MM.1S (cell line): ENCODE measurements around the gene AMBRA1.

Source experiments
- DNase-seq: peaks from one replicate; pipeline ENCODE4 v3.0.0-alpha.2; 2015
- H2AFZ ChIP-seq: fragments of 300-600 bp; sonication (generic); 2 replicates; pipeline ENCODE4 v1.6.0; 2016; ENCODE audit warnings: antibody characterized with exemption, low read length
- H3F3A ChIP-seq: fragments of 300-600 bp; sonication (generic); 2 replicates; pipeline ENCODE4 v1.6.1; 2016; ENCODE audit warnings: mild to moderate bottlenecking, antibody characterized with exemption, low read length, moderate library complexity, mixed read lengths; ENCODE audit not compliant: insufficient read depth
- H3K27ac ChIP-seq: fragments of 300-600 bp; sonication (generic); 2 replicates; pipeline ENCODE4 v1.5.1; 2016; ENCODE audit warnings: mild to moderate bottlenecking, low read length
- H3K27me3 ChIP-seq: fragments of 300-600 bp; sonication (generic); replicated peaks from 2 replicates; pipeline ENCODE4 v1.6.0; 2016; ENCODE audit warnings: low read length; ENCODE audit not compliant: insufficient read depth
- H3K36me3 ChIP-seq: fragments of 300-600 bp; sonication (generic); replicated peaks from 2 replicates; pipeline ENCODE4 v1.6.1; 2016; ENCODE audit warnings: mild to moderate bottlenecking, low read length, mixed read lengths; ENCODE audit not compliant: insufficient read depth
- H3K4me1 ChIP-seq: fragments of 300-600 bp; sonication (generic); 2 replicates; pipeline ENCODE4 v1.6.1; 2016; ENCODE audit warnings: low read length, mixed read lengths
- H3K4me2 ChIP-seq: fragments of 300-600 bp; sonication (generic); 2 replicates; pipeline ENCODE4 v1.6.0; 2016; ENCODE audit warnings: low read depth, low read length
- H3K4me3 ChIP-seq: fragments of 300-600 bp; sonication (generic); 2 replicates; pipeline ENCODE4 v1.5.1; 2016; ENCODE audit warnings: low read length, mixed read lengths
- H3K79me2 ChIP-seq: fragments of 300-600 bp; sonication (generic); 2 replicates; pipeline ENCODE4 v1.6.1; 2016; ENCODE audit warnings: mixed run types, low read length, mixed read lengths
- H3K9ac ChIP-seq: fragments of 300-600 bp; sonication (generic); 2 replicates; pipeline ENCODE4 v1.6.1; 2016; ENCODE audit warnings: low read length, mixed read lengths
- H3K9me2 ChIP-seq: fragments of 300-600 bp; sonication (generic); replicated peaks from 2 replicates; pipeline ENCODE4 v1.6.1; 2016; ENCODE audit warnings: mild to moderate bottlenecking, low read length, mixed read lengths; ENCODE audit not compliant: insufficient read depth
- H3K9me3 ChIP-seq: fragments of 300-600 bp; sonication (generic); replicated peaks from 2 replicates; pipeline ENCODE4 v1.6.1; 2016; ENCODE audit warnings: mild to moderate bottlenecking, low read length, mixed read lengths; ENCODE audit not compliant: insufficient read depth
- H4K20me1 ChIP-seq: fragments of 300-600 bp; sonication (generic); 2 replicates; pipeline ENCODE4 v1.6.1; 2016; ENCODE audit warnings: mild to moderate bottlenecking, low read length, moderate library complexity, mixed read lengths; ENCODE audit not compliant: insufficient read depth
- CTCF ChIP-seq: fragments of 300-600 bp; sonication (generic); IDR thresholded peaks from 2 replicates; pipeline ENCODE4 v1.5.1; 2016; ENCODE audit warnings: antibody characterized with exemption, low read length, mixed read lengths
- EZH2 ChIP-seq: fragments of 300-600 bp; sonication (generic); optimal IDR thresholded peaks from 2 replicates; pipeline ENCODE3; 2017; ENCODE audit warnings: low read depth, mild to moderate bottlenecking, antibody characterized with exemption, low read length, mixed read lengths
- EZH2phosphoT487 ChIP-seq: fragments of 300-600 bp; sonication (generic); IDR thresholded peaks from 2 replicates; pipeline ENCODE4 v1.6.1; 2018; ENCODE audit warnings: antibody characterized with exemption, low read length

AMBRA1 gene

GRCh38 chr11:46382646-46383403 lies 211.0 kb downstream of the AMBRA1 start:
- Histone ChIP-seq H3K4me1 (peaks cover 4% of the 10 kb centered on the region; the same call in 1 of the 2 replicates), H3K9me2 (no peaks in the 10 kb centered on the region), H3K27me3 (peaks cover 57% of the 10 kb centered on the region), H3F3A (no peaks in the 10 kb centered on the region), H3K9ac (no peak overlapping the region), H3K27ac (no peak overlapping the region), H4K20me1 (no peaks in the 10 kb centered on the region), H3K9me3 (no peaks in the 10 kb centered on the region), H3K4me3 (no peak overlapping the region), H3K36me3 (no peaks in the 10 kb centered on the region), H2AFZ (no peak overlapping the region), H3K79me2 (no peaks in the 10 kb centered on the region), H3K4me2 (no peak overlapping the region)
- no peak for DNase-seq
- TF ChIP-seq CTCF (peak; percentile 37), EZH2 (no peak), EZH2phosphoT487 (no peak)

- Histone ChIP-seq H3K4me1 (peaks cover 4% of the 10 kb centered on the region; the same call in 1 of the 2 replicates), H3K4me3 (peak overlapping the region; percentile 42; the same call in 1 of the 2 replicates), H3K9me3 (no peaks in the 10 kb centered on the region), H3K9ac (no peak overlapping the region), H3F3A (no peaks in the 10 kb centered on the region), H3K4me2 (peak overlapping the region; percentile 73; the same call in 1 of the 2 replicates), H3K79me2 (no peaks in the 10 kb centered on the region), H3K36me3 (no peaks in the 10 kb centered on the region), H3K27me3 (peaks cover 49% of the 10 kb centered on the region), H4K20me1 (no peaks in the 10 kb centered on the region), H2AFZ (peak overlapping the region; percentile 38; the same call in 1 of the 2 replicates), H3K27ac (no peak overlapping the region), H3K9me2 (no peaks in the 10 kb centered on the region)
- DNase-seq = no peak
- TF ChIP-seq CTCF (no peak), EZH2 (peak; percentile 37), EZH2phosphoT487 (no peak)
Observed at GRCh38 chr11:46381819-46382645, 211.8 kb downstream of the AMBRA1 start.

GRCh38 chr11:46381048-46381818 lies 212.6 kb downstream of the AMBRA1 start, which contains the start of gene MDK:
TSS of gene MDK (plus strand) at chr11:46381669. CDS start at chr11:46382058, 389 bp downstream.
- TF ChIP-seq EZH2phosphoT487 (no peak), CTCF (no peak), EZH2 (no peak)
- Histone ChIP-seq H3K9me3 (no peaks in the 10 kb centered on the region), H2AFZ (peak within 1 kb of the TSS; percentile 56), H3K79me2 (no peaks in the 10 kb centered on the region), H3K27ac (no peak within 1 kb of the TSS), H3K4me1 (peaks cover 4% of the 10 kb centered on the region; the same call in 1 of the 2 replicates), H3K4me2 (peak within 1 kb of the TSS; percentile 99), H3K27me3 (peaks cover 41% of the 10 kb centered on the region), H3F3A (no peaks in the 10 kb centered on the region), H3K9me2 (no peaks in the 10 kb centered on the region), H3K4me3 (peak within 1 kb of the TSS; percentile 78), H4K20me1 (no peaks in the 10 kb centered on the region), H3K9ac (peak within 1 kb of the TSS; percentile 42; the same call in 1 of the 2 replicates), H3K36me3 (no peaks in the 10 kb centered on the region)
- no peak for DNase-seq
